HG03439 (cell line): ENCODE results near the gene ARHGAP36.

Experiments used
- ATAC-seq: cut with Tn5 transposase; IDR thresholded peaks from one replicate; pipeline ENCODE4 v1.9.1; 2021; ENCODE audit warnings: mild to moderate bottlenecking, moderate library complexity; ENCODE audit not compliant: unreplicated experiment

The ARHGAP36 gene

DNA sequence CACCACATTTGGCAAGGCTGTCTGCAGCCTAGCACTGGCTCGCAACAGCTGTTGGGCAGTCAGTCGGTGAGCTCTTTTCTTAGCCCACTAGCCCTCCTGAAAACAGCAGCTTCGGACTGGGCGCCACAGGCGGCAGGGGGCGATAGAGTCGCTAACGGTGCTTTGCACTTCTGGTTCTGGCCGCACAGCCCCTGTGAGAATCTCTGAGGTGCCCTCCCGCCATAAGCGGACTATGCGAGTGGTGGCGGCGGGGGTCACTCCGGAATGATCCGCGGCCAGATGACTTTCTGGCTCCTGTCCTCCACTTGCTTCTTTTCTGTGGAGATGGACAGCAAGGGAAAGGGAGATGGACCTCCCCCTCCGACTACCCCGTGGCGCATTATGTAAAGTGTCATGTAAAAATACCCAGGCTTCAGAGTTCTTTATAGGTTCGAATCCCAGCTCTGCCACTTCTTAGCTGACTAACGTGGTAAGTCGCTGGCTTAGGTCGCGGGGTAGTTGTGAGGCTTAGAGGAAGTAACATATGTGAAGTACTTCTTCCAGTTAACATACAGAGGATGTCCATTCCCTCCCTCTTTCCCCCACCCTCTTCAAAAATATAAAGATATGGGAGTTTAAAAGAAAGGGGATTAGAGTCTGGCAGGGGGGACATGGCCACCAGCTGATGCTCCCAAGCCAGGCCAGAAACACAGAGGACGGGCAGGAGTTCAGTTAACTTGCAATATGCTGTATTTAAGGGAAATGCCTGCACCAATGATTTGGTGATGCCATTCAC is 11.0 kb downstream of the ARHGAP36 start:
- ATAC-seq = no peak

DNA sequence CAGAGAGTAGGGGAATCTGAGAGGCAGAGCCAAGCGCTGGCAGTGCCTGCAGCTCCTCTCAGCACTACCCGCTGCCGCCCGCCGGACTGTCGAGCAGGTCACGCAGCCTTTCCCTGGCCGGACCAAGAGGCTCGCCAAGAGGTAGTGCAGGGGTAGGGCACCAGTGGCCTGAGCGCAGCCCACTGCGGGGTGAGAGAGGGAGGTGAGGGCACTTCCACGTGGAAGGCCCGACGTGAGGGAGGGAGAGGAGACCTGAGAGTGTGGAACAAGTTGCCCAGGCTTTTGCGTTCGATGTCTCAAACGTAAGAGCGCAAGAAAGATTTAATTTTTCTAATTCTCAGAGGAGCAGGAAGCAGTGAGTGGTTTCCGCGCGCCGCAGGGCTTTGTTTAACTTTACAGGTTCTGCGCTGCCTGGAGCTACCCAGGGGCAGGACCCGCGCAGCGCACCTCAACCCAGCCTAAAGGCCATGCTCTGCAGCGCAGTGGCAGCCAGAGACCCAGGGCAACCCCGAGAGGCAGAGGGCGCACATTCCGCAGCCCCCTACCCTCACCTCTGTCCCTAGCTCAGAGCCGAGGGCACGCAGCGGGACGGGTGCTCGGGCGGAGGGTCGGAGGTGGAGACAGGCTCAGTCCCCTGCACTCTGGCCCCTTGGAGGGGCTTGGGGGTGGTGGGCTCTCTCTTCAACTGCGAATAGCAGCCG is 14.9 kb downstream of the ARHGAP36 start:
- ATAC-seq = no peak

DNA sequence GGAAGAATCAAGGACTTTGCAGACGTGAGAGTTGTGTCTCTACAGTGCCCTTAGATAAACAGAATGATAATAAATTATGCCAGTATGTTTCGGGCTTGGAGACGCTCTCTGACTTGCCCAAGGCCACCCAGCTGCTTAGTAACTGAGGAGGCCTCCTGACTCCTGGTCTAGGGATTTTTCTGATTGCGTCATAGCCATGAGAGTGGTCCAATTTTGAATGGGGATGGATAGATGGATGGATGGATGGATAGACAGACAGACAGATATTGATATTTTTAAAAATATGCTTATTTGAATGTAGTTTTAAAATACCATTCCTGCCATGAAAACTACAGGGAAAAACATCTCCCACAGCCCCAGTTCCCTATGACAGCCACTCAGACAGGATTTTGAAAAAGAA is 15.5 kb downstream of the ARHGAP36 start:
- ATAC-seq = no peak

DNA sequence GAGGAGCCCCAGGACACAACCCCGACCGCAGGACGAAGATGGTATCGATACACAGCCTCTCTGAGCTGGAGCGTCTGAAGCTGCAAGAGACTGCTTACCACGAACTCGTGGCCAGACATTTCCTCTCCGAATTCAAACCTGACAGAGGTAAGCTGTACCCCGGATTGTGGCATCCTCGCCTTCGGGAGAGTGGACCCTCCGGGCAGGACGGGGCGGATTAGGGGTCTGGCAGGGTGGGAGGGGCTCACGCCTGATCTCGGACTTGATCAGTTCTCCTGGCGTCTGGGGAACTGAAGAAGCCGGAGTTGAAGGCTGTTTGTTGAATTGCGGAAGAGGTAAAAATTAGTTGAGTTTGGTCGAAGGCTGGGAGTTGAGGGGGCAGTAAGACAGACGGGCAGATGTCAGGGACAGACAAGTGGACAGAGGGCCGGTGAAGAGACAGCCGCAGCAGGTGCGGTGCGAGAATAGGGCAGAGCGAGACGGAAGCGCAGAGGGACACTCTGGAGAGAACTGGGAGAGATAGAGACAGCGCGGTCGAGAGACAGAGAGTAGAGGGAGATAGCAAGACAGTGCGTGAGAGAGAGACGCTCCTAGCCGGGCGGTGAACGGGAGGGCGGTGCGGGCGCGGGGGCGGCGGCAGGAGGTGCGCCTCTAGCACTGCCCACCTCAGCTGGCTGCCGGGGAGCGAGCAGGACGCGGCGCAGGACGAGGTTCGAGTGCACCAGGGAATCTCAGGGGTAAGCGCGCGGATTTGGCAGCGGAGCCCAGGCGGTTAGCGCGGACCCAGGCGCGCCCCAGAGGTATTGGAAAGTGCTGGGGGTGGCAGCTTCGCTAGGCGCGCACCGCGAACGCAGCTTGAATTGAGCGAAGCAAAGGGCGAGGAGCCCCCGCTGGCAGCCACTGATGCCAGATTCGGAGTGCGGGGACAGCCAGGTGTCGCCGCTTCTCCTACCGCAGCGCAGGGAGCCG is 23.9 kb downstream of the ARHGAP36 start:
- no peak for ATAC-seq

DNA sequence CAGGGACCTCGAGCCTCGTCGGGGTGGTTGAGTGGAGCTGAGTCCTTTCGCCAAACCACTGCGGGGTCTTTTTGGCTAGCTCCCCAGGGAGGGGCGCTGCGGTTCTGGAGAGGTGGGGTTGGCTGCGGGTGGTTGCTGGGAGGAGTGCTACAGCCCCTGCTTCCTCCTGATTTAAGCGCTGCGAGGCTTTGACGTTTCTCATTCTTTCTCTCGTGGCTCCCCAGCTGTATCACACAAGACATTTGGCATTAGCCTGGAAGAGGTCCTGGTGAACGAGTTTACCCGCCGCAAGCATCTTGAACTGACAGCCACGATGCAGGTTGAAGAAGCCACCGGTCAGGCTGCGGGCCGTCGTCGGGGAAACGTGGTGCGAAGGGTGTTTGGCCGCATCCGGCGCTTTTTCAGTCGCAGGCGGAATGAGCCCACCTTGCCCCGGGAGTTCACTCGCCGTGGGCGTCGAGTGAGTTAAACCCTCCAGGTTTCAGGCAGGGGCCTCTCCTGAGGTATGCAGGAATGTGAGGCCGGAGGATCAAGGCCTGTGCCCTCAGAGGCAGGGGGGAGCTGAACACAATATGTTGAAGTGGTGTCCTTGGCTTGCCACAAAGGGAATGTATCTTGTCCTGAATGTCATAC is 25.5 kb downstream of the ARHGAP36 start:
- ATAC-seq = no peak

GRCh38 chrX:131084145-131084544 is 26.0 kb downstream of the ARHGAP36 start:
- no peak for ATAC-seq

- ATAC-seq = no peak
Observed at GRCh38 chrX:131136776-131137175, 78.6 kb downstream of the ARHGAP36 start.

DNA sequence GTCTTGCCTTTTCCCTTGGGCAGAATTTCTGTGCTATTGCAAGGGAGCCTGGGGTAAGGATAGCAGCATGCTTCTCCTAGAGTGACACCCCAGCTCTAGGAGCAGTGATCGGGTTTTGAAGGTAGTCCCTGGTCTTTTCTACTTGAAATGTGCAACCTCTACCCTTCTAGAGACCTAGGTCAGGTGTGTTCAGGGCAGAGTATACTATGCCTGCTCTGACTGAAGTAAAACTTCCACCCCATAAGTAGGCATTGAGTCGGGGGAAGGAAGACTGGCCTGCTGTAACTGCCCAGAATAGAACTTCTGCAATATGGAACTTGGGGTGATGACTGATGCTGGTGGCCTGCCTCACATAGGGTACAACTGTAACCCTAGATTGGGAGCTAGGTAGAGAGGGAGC is 80.9 kb downstream of the ARHGAP36 start:
- ATAC-seq = no peak
